ENCODE measurements around the gene COMP.
A peak's percentile ranks its signal among the peaks of the same experiment; 100 is the strongest.

COMP gene

DNA sequence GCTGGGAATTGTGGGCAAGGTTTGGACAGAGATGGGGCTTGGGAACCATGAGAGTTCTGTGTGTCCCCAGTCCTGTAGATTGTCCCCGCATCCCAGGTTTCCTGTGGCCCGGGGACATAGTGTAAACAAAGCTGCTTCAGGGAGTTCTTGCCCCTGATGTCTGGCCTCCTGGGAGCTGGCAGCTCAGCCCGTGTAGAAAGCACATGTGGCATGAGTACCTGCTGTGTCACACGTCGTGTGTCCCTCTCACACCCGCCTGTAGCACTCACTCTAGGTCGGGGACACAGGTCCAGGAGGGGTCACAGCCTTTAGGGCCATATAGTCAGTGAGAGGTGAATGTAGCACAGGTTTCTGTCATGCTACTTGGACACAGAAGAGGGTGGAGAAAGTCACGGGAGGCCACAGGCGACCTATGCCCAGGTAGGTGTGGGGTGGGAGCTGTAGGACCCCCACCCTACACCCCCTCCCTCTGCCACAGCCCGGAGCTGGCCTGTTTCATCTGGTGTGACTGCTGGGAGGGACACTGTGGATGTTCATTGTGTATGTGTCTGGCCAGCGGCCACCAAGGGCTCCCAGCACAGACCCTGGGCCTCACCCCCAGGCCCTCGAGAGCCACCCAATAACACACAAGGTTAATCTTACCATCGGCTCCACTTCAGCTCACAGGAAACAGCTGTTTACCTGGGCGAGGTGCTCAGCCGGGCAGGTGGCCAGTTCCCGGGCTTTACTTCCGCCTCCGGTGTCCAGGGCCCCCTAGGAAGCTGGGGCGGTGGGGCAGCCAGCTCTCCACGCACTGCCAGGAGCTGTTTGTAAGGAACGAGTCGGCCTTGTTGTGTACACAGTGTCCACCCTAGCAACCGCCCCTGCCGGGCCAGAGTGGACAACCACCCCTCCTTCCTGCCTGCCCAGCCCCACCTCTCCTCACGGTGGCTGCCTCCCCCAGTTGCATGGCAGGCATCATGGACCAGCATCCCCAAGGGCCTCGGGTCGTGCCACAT, 49.7 kb downstream of the COMP start:
- peaks cover 5% of the 10 kb centered on the region for H3K79me2 ChIP-seq

DNA sequence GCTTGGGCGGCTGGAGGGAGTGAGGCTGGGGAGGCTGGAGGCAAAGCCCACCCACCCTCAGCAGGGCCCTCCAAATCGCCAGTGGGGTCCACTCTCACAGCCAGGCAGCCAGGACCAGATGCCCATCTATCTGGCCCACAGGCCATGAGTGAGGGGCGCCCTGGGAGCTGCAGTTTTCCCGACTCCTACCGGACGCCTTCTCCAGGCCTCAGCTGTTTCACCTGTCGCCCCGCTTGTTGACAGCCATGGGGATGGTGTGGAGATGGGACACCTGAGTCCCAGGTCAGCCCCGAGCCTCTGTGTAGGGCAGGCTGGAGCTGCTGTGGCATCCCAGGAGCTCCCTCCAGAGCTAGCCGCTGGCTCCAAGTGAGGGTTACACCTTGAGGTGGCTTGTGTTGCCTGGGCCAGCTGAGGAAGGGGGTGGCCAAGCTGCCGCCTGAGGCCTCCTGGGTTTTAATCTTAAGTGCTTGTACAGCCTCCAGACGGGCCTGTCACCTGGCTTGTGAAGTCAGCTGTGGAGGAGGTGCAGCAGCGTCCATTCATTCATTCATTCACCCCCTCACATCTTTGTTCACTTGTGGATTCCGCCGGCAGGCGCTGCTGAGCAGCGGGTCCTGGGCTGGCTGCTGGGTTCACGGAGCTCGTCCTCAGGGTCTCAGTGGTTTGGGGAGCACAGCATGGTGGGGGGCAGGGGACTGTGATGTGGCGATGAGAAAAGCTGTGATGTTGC, 52.0 kb downstream of the COMP start:
- no peak overlapping the region for H2AFZ ChIP-seq
- peaks cover 18% of the 10 kb centered on the region for H3K79me2 ChIP-seq
- TF ChIP-seq CTCF (IDR thresholded peaks at IDR 0.05): no peak
- no peak overlapping the region for H3K27ac ChIP-seq
- peaks cover 52% of the 10 kb centered on the region for H3K4me1 ChIP-seq
- no peak overlapping the region for H3K9ac ChIP-seq
- H3K4me2 ChIP-seq (ENCODE audit: low read length): no peak overlapping the region
- H3K9me3 ChIP-seq (ENCODE audit: control insufficient read depth, low read length): no peaks in the 10 kb centered on the region
- no peaks in the 10 kb centered on the region for H3K36me3 ChIP-seq (ENCODE audit: control insufficient read depth, insufficient read depth, low read length)
- H3K27me3 ChIP-seq (ENCODE audit: control insufficient read depth, insufficient read depth, low read length): no peaks in the 10 kb centered on the region
- no peak overlapping the region for H3K4me3 ChIP-seq (ENCODE audit: low read depth, low read length)

More for the DNA sequence above, 49.7 kb downstream of the COMP start:
- H3K9me3 ChIP-seq (ENCODE audit: control insufficient read depth, low read length): no peaks in the 10 kb centered on the region
- peak overlapping the region; percentile 68 for H3K4me2 ChIP-seq (ENCODE audit: low read length)
- no peaks in the 10 kb centered on the region for H3K36me3 ChIP-seq (ENCODE audit: control insufficient read depth, insufficient read depth, low read length)
- no peak overlapping the region for H3K9ac ChIP-seq
- peaks cover 46% of the 10 kb centered on the region for H3K4me1 ChIP-seq
- no peak for TF ChIP-seq CTCF (IDR thresholded peaks at IDR 0.05)
- H2AFZ ChIP-seq: no peak overlapping the region
- H3K4me3 ChIP-seq (ENCODE audit: low read depth, low read length): peak overlapping the region; percentile 43
- peak overlapping the region; percentile 79 for H3K27ac ChIP-seq
- no peaks in the 10 kb centered on the region for H3K27me3 ChIP-seq (ENCODE audit: control insufficient read depth, insufficient read depth, low read length)

DNA sequence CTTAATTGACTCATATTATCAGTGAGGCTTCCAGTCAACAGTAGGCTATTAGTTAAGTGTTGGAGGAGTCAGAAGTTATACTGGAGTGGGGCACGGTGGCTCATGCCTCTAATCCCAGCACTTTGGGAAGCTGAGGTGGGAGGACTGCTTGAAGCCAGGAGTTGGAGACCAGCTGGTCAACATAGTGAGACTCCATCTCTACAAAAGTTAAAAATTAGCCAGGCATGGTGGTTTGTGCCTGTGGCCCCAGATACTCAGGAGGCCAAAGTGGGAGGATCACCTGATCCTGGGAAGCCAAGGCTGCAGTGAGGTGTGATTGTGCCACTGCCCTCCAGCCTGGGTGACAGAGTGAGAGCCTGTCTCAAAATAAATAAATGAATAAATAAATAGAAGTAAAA, 53.2 kb downstream of the COMP start:
- no peak for TF ChIP-seq CTCF (IDR thresholded peaks at IDR 0.05)
- peaks cover 42% of the 10 kb centered on the region for H3K4me1 ChIP-seq
- H3K4me3 ChIP-seq (ENCODE audit: low read depth, low read length): no peak overlapping the region
- H2AFZ ChIP-seq: no peak overlapping the region
- no peak overlapping the region for H3K9ac ChIP-seq
- H3K9me3 ChIP-seq (ENCODE audit: control insufficient read depth, low read length): no peaks in the 10 kb centered on the region
- H3K4me2 ChIP-seq (ENCODE audit: low read length): no peak overlapping the region
- H3K27ac ChIP-seq: no peak overlapping the region
- H3K79me2 ChIP-seq: peaks cover 22% of the 10 kb centered on the region
- H3K27me3 ChIP-seq (ENCODE audit: control insufficient read depth, insufficient read depth, low read length): no peaks in the 10 kb centered on the region
- no peaks in the 10 kb centered on the region for H3K36me3 ChIP-seq (ENCODE audit: control insufficient read depth, insufficient read depth, low read length)

DNA sequence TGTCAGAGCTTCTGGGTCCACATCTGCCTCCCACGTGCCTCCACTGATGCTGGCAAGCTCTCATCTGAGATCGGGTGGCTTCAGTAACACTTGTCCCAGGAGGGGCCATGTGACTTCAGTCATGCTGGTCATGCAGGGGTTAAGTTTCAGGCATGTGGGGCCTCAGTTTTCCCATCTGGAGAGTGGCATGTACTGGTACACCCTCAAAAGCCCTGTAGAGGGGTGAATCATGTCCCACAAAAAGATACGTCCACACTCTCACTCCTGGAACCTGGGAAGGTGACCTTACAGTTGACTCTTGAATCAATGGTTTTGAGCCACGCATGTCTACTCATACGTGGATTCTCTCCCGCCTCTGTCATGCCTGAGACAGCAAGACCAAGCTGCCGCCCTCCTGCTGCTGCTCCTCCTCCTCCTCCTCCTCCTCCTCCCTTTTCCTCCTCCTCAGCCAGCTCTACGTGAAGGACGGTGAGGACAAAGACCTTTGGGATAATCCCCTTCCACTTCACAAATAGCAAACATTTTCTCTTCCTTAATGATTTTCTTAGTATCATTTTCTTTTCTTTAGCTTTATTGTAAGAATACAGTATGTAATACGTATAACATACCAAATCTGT, 53.7 kb downstream of the COMP start:
- no peak overlapping the region for H3K27ac ChIP-seq
- H2AFZ ChIP-seq: no peak overlapping the region
- no peaks in the 10 kb centered on the region for H3K9me3 ChIP-seq (ENCODE audit: control insufficient read depth, low read length)
- H3K9ac ChIP-seq: no peak overlapping the region
- H3K79me2 ChIP-seq: peaks cover 27% of the 10 kb centered on the region
- no peak overlapping the region for H3K4me3 ChIP-seq (ENCODE audit: low read depth, low read length)
- H3K4me2 ChIP-seq (ENCODE audit: low read length): no peak overlapping the region
- TF ChIP-seq CTCF (IDR thresholded peaks at IDR 0.05): no peak
- H3K4me1 ChIP-seq: peaks cover 37% of the 10 kb centered on the region
- H3K27me3 ChIP-seq (ENCODE audit: control insufficient read depth, insufficient read depth, low read length): no peaks in the 10 kb centered on the region
- no peaks in the 10 kb centered on the region for H3K36me3 ChIP-seq (ENCODE audit: control insufficient read depth, insufficient read depth, low read length)

All from parathyroid adenoma (tissue), 2 donors.